Activated CD4-positive, alpha-beta T cell treated with anti-CD3 and anti-CD28 coated beads, Interleukin-2, amount 10 ng/mL, durations not matched to agents 24 days and 14 days (primary cell): Measurements from ENCODE around the gene STRBP. TPM values are rescaled to one million over a fixed set of nuclear protein-coding genes. Genes with fewer than 3 reads are reported as not detected.
A peak's percentile ranks its signal among the peaks of the same experiment; 100 is the strongest.
"Not testable (repeated sequence)": the region's sequence is repeated elsewhere in the genome, so short reads cannot be mapped to it uniquely, and the experiment has no call there.

Experiments used
- DNase-seq: peaks from one replicate; pipeline ENCODE4 v3.0.0; 2022
- H3K27ac Mint-ChIP-seq: one replicate; pipeline ENCODE4 v1.8.0; 2022; ENCODE audit warnings: mild to moderate bottlenecking, mixed read lengths
- H3K27me3 Mint-ChIP-seq: one replicate; pipeline ENCODE4 v1.8.0; 2022; ENCODE audit warnings: mixed read lengths
- H3K36me3 Mint-ChIP-seq: one replicate; pipeline ENCODE4 v1.8.0; 2022; ENCODE audit warnings: low read depth, mild to moderate bottlenecking, mixed read lengths
- H3K4me1 Mint-ChIP-seq: one replicate; pipeline ENCODE4 v1.8.0; 2021; ENCODE audit warnings: mixed read lengths
- H3K4me3 Mint-ChIP-seq: one replicate; pipeline ENCODE4 v1.8.0; 2022; ENCODE audit warnings: mild to moderate bottlenecking, moderate library complexity, mixed read lengths
- H3K9me3 Mint-ChIP-seq: one replicate; pipeline ENCODE4 v1.8.0; 2021; ENCODE audit warnings: mixed read lengths
- intact Hi-C: fragments of 100-400 bp; cut with micrococcal nuclease; formaldehyde crosslinking; loops from one replicate; pipeline ENCODE4 v1.15.1; 2023
- total RNA-seq: library from RNA; stranded (reverse); gene quantifications from 2 replicates; pipeline ENCODE4 v1.2.3, GENCODE V29; 2022

STRBP gene
- total RNA-seq, 1 donor from 2014 or later = 25.8 TPM

DNA sequence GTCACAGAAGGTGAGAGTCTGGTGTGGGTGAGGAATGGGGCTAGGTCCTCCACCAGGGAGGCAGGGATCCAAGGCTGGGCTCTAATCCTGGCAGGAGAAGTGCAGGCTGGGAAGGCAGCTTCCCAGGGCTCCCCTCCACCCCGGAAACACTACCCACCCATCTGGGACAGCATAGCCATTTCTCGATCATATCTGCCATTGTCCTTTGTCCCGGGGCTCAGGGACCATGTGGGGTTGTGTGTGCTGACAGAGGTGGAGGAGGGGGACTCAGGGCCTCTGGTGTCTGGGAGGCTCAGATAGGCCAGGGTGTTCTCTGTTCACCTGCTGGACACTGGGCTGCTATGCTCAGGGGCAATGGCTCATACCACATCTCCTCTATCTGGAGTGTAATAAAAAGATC, 32.2 kb upstream of the STRBP start:
- no peaks in the 10 kb centered on the region for H3K9me3 Mint-ChIP-seq
- no peaks in the 10 kb centered on the region for H3K36me3 Mint-ChIP-seq
- H3K4me3 Mint-ChIP-seq = no peak overlapping the region
- H3K27me3 Mint-ChIP-seq = peaks cover 4% of the 10 kb centered on the region
- peaks cover 22% of the 10 kb centered on the region for H3K4me1 Mint-ChIP-seq
- intact Hi-C loops = loop anchor here (5.0 kb wide), 1 partner anchor 33 kb away; the partner anchor contains the start of gene STRBP
- DNase-seq = no peak
- H3K27ac Mint-ChIP-seq = no peak overlapping the region

DNA sequence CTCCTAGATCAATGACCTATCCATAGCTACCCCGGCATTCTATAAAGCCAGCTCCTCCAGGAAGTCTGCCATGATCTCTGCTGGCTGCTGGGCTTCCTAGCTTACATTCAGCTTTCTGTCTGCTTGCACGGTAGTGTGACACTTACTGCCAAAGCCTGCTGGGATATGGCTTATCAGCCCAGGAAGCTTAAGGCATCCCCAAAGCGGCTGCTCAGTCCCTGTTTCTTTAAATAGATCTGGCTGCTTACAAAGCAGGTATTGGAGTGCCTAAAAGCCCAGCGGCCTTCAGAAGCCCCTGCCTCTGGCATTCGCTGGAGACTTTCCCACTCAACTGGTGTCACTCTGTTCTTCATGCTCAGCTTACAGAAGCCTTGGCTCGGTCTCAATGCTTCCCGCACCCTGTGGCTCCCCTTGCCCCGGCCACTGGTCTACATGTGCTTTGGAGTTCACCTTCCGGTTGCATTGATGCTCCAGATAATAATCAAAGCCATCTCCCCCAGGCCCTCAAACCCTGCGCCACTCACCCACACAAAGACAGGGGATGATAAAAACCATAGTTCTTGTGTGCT, 31.3 kb upstream of the STRBP start:
- H3K27ac Mint-ChIP-seq = no peak overlapping the region
- peaks cover 4% of the 10 kb centered on the region for H3K27me3 Mint-ChIP-seq
- H3K36me3 Mint-ChIP-seq = no peaks in the 10 kb centered on the region
- no peak overlapping the region for H3K4me3 Mint-ChIP-seq
- peaks cover 17% of the 10 kb centered on the region for H3K4me1 Mint-ChIP-seq
- no peak for DNase-seq
- intact Hi-C loops = loop anchor here (5.0 kb wide), 1 partner anchor 32 kb away; the partner anchor contains the start of gene STRBP
- no peaks in the 10 kb centered on the region for H3K9me3 Mint-ChIP-seq

DNA sequence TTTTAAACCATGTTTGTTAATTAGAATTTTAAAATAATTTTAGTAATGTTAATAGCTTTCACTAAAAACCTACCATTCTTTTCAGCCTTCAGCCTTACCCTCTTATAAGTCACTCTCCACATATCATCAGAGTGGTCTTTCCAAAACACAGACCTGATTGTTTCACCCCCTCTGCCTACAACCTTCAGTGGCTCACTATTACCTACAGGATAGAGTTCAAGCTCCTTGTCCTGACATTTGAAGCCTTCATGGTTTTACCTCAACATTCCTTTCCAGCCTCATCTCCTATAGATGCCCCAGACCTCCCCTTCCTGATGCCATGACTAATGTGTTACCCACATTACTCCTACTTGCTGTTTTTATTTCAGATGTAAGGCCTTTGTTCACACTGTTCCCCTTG, 27.8 kb upstream of the STRBP start:
- H3K9me3 Mint-ChIP-seq = peaks cover 7% of the 10 kb centered on the region
- intact Hi-C loops = no loop called here
- peaks cover 10% of the 10 kb centered on the region for H3K27me3 Mint-ChIP-seq
- no peaks in the 10 kb centered on the region for H3K36me3 Mint-ChIP-seq
- H3K4me3 Mint-ChIP-seq = no peak overlapping the region
- no peak overlapping the region for H3K27ac Mint-ChIP-seq
- DNase-seq = no peak
- H3K4me1 Mint-ChIP-seq = no peaks in the 10 kb centered on the region

DNA sequence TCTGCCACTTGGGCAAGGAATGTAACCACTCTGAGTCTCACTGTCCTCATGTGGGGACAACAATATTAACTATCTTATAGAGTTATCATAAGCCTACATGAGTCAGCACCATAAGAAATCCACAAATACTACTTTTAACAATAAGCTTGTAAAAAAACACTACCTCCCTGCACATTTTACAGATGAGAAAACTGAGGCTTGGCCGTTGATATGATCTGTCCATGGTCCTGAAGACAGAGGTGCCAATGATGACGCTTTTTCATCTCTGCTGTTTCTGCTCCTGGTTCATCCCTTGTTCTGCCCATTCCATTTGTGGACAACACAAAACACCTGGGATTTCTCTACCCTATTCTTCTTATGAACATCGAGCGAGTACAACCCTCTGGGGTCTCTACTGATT, 23.4 kb upstream of the STRBP start:
- no peaks in the 10 kb centered on the region for H3K36me3 Mint-ChIP-seq
- DNase-seq = peak; percentile 66
- peaks cover 7% of the 10 kb centered on the region for H3K9me3 Mint-ChIP-seq
- intact Hi-C loops = no loop called here
- H3K27ac Mint-ChIP-seq = no peak overlapping the region
- peaks cover 10% of the 10 kb centered on the region for H3K27me3 Mint-ChIP-seq
- H3K4me3 Mint-ChIP-seq = no peak overlapping the region
- H3K4me1 Mint-ChIP-seq = no peaks in the 10 kb centered on the region

DNA sequence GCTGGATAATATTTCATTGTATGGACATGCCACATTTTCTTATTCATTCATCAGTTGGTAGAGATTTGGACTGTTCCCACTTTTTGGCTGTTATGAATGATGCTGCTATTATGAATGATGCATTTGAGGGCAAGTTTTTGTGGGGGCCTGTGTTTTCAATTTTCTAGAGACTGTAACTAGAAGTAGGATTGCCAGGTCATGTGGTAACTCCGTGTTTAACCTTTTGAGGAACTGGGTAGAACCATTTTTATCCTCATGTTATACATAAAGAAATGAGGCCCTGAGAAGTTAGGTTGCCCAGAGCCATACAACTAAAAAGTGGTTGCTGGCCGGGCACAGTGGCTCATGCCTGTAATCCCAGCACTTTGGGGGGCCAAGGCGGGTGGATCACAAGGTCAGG, 22.4 kb upstream of the STRBP start:
- Mint-ChIP-seq H3K27me3 (peaks cover 5% of the 10 kb centered on the region), H3K4me3 (no peak overlapping the region), H3K4me1 (no peaks in the 10 kb centered on the region), H3K9me3 (peaks cover 7% of the 10 kb centered on the region), H3K36me3 (no peaks in the 10 kb centered on the region), H3K27ac (no peak overlapping the region)
- no peak for DNase-seq
- intact Hi-C loops = no loop called here

DNA sequence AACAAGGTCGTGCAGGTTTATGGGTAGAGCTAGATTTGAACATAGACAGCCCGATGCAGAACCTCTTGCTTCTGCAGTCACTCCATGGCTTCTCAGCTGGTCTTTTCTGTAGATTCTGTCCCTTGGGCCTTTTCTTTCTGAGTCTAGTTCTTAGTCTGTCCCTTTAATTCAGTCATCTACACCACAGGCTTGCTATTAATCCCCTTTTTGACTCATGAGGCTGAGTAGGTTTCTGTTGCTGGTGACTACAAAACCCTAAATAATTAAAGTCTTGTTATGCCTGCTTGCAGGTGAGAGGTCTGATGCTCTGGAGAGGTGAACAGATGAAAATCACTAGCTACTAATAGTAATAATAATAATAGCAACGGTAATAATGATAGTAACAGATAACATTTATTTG, 19.3 kb upstream of the STRBP start:
- intact Hi-C loops = no loop called here
- H3K36me3 Mint-ChIP-seq = no peaks in the 10 kb centered on the region
- H3K27me3 Mint-ChIP-seq = peaks cover 5% of the 10 kb centered on the region
- DNase-seq = no peak
- peaks cover 7% of the 10 kb centered on the region for H3K9me3 Mint-ChIP-seq
- no peaks in the 10 kb centered on the region for H3K4me1 Mint-ChIP-seq
- H3K27ac Mint-ChIP-seq = no peak overlapping the region
- no peak overlapping the region for H3K4me3 Mint-ChIP-seq

DNA sequence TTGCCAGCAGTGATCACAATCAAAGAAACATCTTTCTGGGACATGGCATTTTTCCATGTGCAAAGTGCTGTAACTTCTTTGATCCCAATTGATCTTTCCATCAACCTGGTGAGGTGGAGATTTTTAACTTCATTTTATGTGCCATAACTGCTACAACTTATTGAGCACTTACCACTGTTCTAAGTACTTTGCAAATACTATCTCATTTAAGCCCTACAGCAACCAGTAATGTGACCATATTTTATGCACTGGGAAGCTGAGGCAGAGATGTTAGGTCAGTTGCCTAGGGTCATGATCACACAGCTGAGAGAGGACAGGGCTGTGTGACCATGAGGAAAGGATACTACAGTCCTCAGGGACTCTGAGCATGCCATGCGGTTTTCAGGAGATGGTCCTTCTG, 17.9 kb upstream of the STRBP start:
- Mint-ChIP-seq H3K27ac (no peak overlapping the region), H3K4me3 (no peak overlapping the region), H3K36me3 (no peaks in the 10 kb centered on the region), H3K27me3 (no peaks in the 10 kb centered on the region), H3K4me1 (no peaks in the 10 kb centered on the region), H3K9me3 (no peaks in the 10 kb centered on the region)
- DNase-seq = no peak
- intact Hi-C loops = no loop called here

DNA sequence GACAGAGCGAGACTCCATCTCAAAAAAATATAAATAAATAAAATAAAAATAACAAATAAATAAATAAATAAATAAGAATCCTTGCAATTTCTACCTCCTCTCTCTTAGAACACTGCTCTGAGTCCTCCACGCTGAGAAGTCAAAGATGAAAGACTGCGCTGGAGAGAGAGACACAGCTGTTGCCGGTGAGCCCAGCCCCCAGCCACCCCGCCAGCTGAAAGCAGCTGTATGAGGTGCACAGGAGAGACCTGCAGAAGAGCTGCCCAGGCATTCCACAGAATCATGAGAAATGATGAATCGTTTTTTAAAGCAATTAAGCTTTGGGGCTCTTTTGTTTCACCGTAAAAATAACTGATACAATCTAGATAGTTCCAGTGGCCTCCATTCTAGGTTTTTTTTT, 16.3 kb upstream of the STRBP start:
- H3K9me3 Mint-ChIP-seq = no peaks in the 10 kb centered on the region
- no peak for DNase-seq
- peaks cover 3% of the 10 kb centered on the region for H3K27me3 Mint-ChIP-seq
- no peak overlapping the region for H3K27ac Mint-ChIP-seq
- intact Hi-C loops = no loop called here
- no peaks in the 10 kb centered on the region for H3K36me3 Mint-ChIP-seq
- no peaks in the 10 kb centered on the region for H3K4me1 Mint-ChIP-seq
- H3K4me3 Mint-ChIP-seq = no peak overlapping the region

DNA sequence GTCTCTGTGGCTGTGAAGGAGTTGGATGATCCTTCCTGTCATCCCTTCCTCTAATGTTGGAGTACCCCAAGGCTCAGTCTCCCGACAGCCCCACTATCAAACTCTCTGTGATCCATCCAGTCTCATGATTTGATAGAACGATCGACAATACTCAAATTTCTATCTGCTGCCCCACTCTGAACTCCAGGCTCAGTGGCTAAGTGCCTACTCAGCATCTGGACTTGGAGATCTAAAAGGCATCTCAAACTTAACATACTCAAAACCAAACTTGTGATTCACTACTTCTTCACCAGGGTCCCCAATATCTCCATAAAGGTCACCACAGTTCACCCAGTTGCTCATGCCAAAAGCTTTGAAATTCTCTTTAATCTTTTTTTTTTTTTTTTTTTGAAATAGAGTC, 15.1 kb upstream of the STRBP start:
- Mint-ChIP-seq H3K27ac (no peak overlapping the region), H3K4me1 (peaks cover under 1% of the 10 kb centered on the region), H3K36me3 (no peaks in the 10 kb centered on the region), H3K27me3 (peaks cover 11% of the 10 kb centered on the region), H3K4me3 (no peak overlapping the region), H3K9me3 (peaks cover 7% of the 10 kb centered on the region)
- intact Hi-C loops = no loop called here
- no peak for DNase-seq

DNA sequence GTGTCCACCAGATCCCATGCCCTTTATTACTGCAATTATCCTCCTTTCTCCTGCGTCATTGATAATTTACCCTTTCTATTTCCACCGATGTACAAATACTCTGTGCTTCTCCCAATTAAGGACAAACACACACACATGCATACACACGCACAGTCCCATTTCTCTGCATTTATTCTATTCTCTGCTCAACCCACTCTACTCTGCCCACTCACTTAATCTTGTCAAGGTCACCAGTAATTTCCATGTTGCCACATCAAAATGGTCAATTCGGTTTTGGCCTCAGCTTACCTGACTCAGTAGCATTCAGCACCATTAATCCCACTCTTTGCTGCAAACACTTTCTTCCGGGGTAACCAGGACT, 14.6 kb upstream of the STRBP start:
- intact Hi-C loops = no loop called here
- Mint-ChIP-seq H3K27ac (no peak overlapping the region), H3K4me3 (no peak overlapping the region), H3K4me1 (peaks cover 2% of the 10 kb centered on the region), H3K9me3 (peaks cover 7% of the 10 kb centered on the region), H3K27me3 (peaks cover 12% of the 10 kb centered on the region), H3K36me3 (no peaks in the 10 kb centered on the region)
- no peak for DNase-seq

DNA sequence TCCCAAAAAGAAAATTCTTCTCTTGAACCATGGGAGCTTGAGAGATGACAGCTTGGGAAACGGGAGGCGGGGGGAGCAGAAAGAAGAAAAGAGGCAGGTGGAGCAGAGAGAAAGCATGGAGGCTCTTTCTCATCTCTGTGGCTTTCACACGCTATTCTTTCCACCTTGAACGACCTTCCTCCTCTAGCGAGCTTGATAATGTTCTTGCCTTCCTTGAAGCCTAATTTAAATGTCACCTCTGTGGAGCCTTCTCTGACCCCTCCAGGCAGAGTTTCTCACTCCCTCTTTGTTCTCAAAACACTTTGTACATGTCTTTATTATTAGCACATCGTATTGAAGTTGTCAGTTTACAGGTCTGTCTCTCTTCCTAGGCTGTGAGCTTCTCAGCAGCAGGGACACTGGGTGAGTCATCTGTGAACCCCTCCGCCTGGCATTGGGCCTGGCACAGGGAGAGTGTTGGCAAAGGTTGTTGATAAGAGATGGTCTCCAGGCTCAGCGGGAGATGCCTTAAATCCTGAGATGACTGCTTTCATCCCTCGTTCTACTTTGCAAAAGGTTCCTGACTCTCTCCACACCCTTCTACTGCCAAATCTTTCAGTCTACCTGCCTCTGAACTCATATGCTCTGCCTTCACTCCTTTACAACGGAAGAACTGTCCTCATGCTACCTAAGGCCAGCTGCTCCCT, 14.1 kb upstream of the STRBP start:
- peaks cover 2% of the 10 kb centered on the region for H3K4me1 Mint-ChIP-seq
- no peak for DNase-seq
- H3K4me3 Mint-ChIP-seq = no peak overlapping the region
- H3K27ac Mint-ChIP-seq = no peak overlapping the region
- no peaks in the 10 kb centered on the region for H3K36me3 Mint-ChIP-seq
- H3K9me3 Mint-ChIP-seq = peaks cover 7% of the 10 kb centered on the region
- intact Hi-C loops = no loop called here
- peaks cover 12% of the 10 kb centered on the region for H3K27me3 Mint-ChIP-seq

DNA sequence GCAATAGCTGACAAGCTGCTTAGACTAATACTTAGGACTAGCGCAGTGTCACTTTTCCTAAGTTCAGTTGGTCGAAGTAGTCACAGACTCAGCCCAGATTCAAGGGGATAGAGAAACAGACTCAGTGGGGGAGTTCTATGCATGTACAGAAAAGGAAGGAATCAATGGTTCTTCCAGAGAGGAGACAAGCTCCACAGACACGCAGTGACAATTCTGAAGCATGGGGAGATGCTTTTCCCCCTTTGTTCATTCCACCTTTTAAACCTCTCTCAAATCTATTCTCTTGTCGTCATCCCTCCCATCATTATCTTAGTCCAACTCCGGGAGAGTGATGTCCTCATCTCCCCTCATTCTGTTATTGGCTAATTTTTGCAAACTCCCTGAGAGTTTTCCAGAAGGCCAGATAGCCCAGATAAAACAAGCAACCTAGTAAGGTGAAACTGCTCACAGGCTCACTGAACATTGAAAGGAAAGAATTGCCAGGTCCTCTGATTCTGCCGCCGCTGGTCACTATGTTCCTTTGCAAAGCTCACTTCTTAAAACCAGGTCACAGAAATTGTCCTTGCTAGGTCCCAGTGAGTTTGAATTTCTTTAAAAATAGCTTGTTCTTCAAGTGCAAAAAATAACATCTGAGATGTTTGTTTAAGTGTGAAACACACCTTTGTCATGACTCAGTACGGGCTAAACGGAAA, 13.4 kb upstream of the STRBP start:
- H3K36me3 Mint-ChIP-seq = no peaks in the 10 kb centered on the region
- H3K4me3 Mint-ChIP-seq = no peak overlapping the region
- intact Hi-C loops = no loop called here
- H3K27ac Mint-ChIP-seq = no peak overlapping the region
- peaks cover 2% of the 10 kb centered on the region for H3K4me1 Mint-ChIP-seq
- peaks cover 12% of the 10 kb centered on the region for H3K27me3 Mint-ChIP-seq
- DNase-seq = no peak
- H3K9me3 Mint-ChIP-seq = peaks cover 7% of the 10 kb centered on the region

DNA sequence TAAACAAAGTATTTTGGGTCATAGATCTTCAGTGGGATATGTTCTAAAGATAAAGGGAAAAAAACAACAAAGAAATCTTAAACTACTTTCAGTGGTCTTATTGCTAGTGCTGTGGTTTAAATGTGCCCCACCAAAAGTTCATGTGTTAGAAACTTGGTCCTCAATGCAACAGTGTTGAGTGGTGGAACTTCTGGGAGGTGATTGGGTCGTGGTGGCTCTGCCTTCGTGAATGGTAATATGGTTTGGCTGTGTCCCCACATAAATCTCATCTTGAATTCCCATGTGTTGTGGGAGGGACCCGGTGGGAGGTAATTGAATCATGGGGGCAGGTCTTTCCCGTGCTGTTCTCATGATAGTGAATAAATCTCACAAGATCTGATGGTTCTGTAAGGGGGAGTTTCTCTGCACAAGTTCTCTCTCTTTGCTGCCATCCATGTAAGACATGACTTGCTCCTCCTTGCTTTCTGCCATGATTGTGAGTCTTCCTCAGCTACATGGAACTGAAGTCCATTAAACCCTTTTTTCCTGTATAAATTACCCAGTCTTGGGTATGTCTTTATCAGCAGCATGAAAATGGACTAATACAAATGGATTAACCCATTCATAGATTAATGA, 10.6 kb upstream of the STRBP start:
- peaks cover 12% of the 10 kb centered on the region for H3K27me3 Mint-ChIP-seq
- DNase-seq, H3K36me3 Mint-ChIP-seq, H3K4me1 Mint-ChIP-seq, H3K4me3 Mint-ChIP-seq, H3K27ac Mint-ChIP-seq: not testable (repeated sequence)
- intact Hi-C loops = loop anchor here (10.0 kb wide), 1 partner anchor 1136 kb away; the partner anchor contains the start of gene PSMB7
- peaks cover 11% of the 10 kb centered on the region for H3K9me3 Mint-ChIP-seq

DNA sequence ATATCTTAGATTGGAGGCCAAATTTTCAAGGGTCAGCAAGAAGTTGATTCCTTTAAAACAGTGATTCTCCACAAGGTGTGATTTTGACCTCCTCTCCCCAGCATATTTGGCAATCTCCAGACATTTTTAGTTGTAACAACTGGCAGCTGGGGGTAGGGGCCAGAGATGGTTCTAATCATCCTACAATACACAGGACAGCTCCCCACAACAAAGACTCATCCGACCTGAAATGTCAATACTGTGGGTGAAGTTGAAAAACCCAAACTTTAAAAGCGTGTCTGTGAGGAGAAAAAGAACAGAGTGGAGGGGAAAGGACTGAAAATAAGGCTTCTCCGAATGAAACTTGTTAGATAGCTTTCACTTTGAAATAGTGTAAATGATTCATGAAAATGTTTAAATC, 10.0 kb upstream of the STRBP start:
- no peak for DNase-seq
- Mint-ChIP-seq H3K9me3 (peaks cover 11% of the 10 kb centered on the region), H3K4me3 (no peak overlapping the region), H3K4me1 (peaks cover 2% of the 10 kb centered on the region), H3K27ac (no peak overlapping the region), H3K27me3 (peaks cover 12% of the 10 kb centered on the region), H3K36me3 (no peaks in the 10 kb centered on the region)
- intact Hi-C loops = loop anchor here (10.0 kb wide), 1 partner anchor 1136 kb away; the partner anchor contains the start of gene PSMB7
